CD14-positive monocyte (primary cell): ENCODE results near the gene LAMA4. TPM values are rescaled to one million over a fixed set of nuclear protein-coding genes. Genes with fewer than 3 reads are reported as not detected.

Experiments used
- DNase-seq, 3 donors: peaks; one replicate each; pipeline ENCODE4 v3.0.0-alpha.2; 2011 to 2022
- H2AFZ ChIP-seq: 2 replicates; pipeline ENCODE4 v1.6.0; 2012; ENCODE audit warnings: mild to moderate bottlenecking, low read depth, low read length, inconsistent platforms; ENCODE audit not compliant: insufficient read depth, poor library complexity, severe bottlenecking
- H3K27ac ChIP-seq, 2 donors: 1 replicate in 1 of 2; 2 replicates in 1 of 2; pipeline ENCODE4 v1.5.1; 2012 to 2013; ENCODE audit warnings: low read length in 2 of 2, control low read depth in 1 of 2, inconsistent platforms in 1 of 2, low read depth in 1 of 2, mild to moderate bottlenecking in 1 of 2
- H3K27me3 ChIP-seq, 2 donors: one replicate each; pipeline versions ENCODE4 v1.6.0 to v1.6.1; 2011 to 2013; ENCODE audit warnings: low read length in 2 of 2; ENCODE audit not compliant: control insufficient read depth in 2 of 2, insufficient read depth in 2 of 2
- H3K36me3 ChIP-seq, 2 donors: replicated peaks in 1 of 2; 1 replicate in 1 of 2; 2 replicates in 1 of 2; pipeline versions ENCODE4 v1.5.1 to v1.6.1; 2012 to 2013; ENCODE audit warnings: low read length in 2 of 2, control low read depth in 1 of 2, inconsistent platforms in 1 of 2, mild to moderate bottlenecking in 1 of 2; ENCODE audit not compliant: insufficient read depth in 2 of 2, control insufficient read depth in 1 of 2
- H3K4me1 ChIP-seq, 2 donors: 1 replicate in 1 of 2; 2 replicates in 1 of 2; pipeline versions ENCODE4 v1.5.1 to v1.6.1; 2012 to 2013; ENCODE audit warnings: low read length in 2 of 2, control low read depth in 1 of 2, inconsistent platforms in 1 of 2, mild to moderate bottlenecking in 1 of 2, moderate library complexity in 1 of 2; ENCODE audit not compliant: insufficient read depth in 2 of 2, control insufficient read depth in 1 of 2
- H3K4me2 ChIP-seq: replicated peaks from 2 replicates; pipeline ENCODE3; 2012; ENCODE audit warnings: low read length, moderate library complexity, mild to moderate bottlenecking; ENCODE audit not compliant: poor library complexity, severe bottlenecking; ENCODE audit errors: extremely low read depth
- H3K4me3 ChIP-seq, 3 experiments: fragments of 200-600 bp in 1 of 3; sonication (generic) in 1 of 3; replicated peaks in 1 of 3; 1 replicate in 2 of 3; 2 replicates in 1 of 3; pipeline ENCODE4 v1.5.1; 2011 to 2013; ENCODE audit warnings: low read length in 3 of 3, mild to moderate bottlenecking in 3 of 3, control low read depth in 2 of 3, low read depth in 2 of 3, inconsistent platforms in 1 of 3, moderate library complexity in 1 of 3
- H3K79me2 ChIP-seq: 2 replicates; pipeline ENCODE4 v1.6.0; 2012; ENCODE audit warnings: mild to moderate bottlenecking, control low read depth, inconsistent platforms, low read length, moderate library complexity; ENCODE audit not compliant: insufficient read depth
- H3K9ac ChIP-seq: 2 replicates; pipeline ENCODE4 v1.6.0; 2017; ENCODE audit warnings: low read length, mild to moderate bottlenecking; ENCODE audit not compliant: insufficient read depth, poor library complexity, severe bottlenecking
- H3K9me3 ChIP-seq, 2 donors: replicated peaks in 1 of 2; 1 replicate in 1 of 2; 2 replicates in 1 of 2; pipeline versions ENCODE4 v1.5.1 to v1.6.1; 2012 to 2013; ENCODE audit warnings: low read length in 2 of 2, control low read depth in 1 of 2; ENCODE audit not compliant: control insufficient read depth in 1 of 2, insufficient read depth in 1 of 2
- H4K20me1 ChIP-seq: 2 replicates; pipeline ENCODE4 v1.6.0; 2012; ENCODE audit warnings: mild to moderate bottlenecking, low read length, control low read depth, moderate library complexity; ENCODE audit not compliant: insufficient read depth
- H3K27ac Mint-ChIP-seq, 7 donors: one replicate each; pipeline ENCODE4 v1.8.0; 2020; ENCODE audit warnings: mild to moderate bottlenecking in 7 of 7, mixed read lengths in 7 of 7, moderate library complexity in 6 of 7, inconsistent platforms in 2 of 7
- H3K27me3 Mint-ChIP-seq, 3 donors: one replicate each; pipeline ENCODE4 v1.8.0; 2021 to 2022; ENCODE audit warnings: low read depth in 3 of 3, mild to moderate bottlenecking in 3 of 3, mixed read lengths in 3 of 3, moderate library complexity in 3 of 3, inconsistent platforms in 1 of 3
- H3K36me3 Mint-ChIP-seq, 2 donors: one replicate each; pipeline ENCODE4 v1.8.0; 2020; ENCODE audit warnings: mixed read lengths in 2 of 2, inconsistent platforms in 1 of 2, mild to moderate bottlenecking in 1 of 2
- H3K4me1 Mint-ChIP-seq: one replicate; pipeline ENCODE4 v1.8.0; 2020; ENCODE audit warnings: mild to moderate bottlenecking, mixed read lengths
- H3K4me3 Mint-ChIP-seq, 2 donors: one replicate each; pipeline ENCODE4 v1.8.0; 2020; ENCODE audit warnings: mild to moderate bottlenecking in 2 of 2, mixed read lengths in 2 of 2, moderate library complexity in 1 of 2
- H3K9me3 Mint-ChIP-seq, 7 donors: one replicate each; pipeline ENCODE4 v1.8.0; 2020 to 2022; ENCODE audit warnings: mixed read lengths in 7 of 7, mild to moderate bottlenecking in 6 of 7, moderate library complexity in 6 of 7, inconsistent platforms in 2 of 7
- WGBS: methylation state at CpG from one replicate; pipeline ENCODE4 v1.1.5; 2013; ENCODE audit warnings: missing lambda C conversion rate; ENCODE audit not compliant: insufficient coverage; 5-methylcytosine and 5-hydroxymethylcytosine counted together
- intact Hi-C, 2 donors: fragments of 100-400 bp; cut with micrococcal nuclease; formaldehyde crosslinking; loops; one replicate each; pipeline versions ENCODE4 v1.15.0 to v1.15.1; 2023
- polyA plus RNA-seq, 3 donors: library from polyadenylated mRNA; depleted of rRNA in 1 of 3; unstranded in 2 of 3; stranded (reverse) in 1 of 3; fragments of 300-500 nt in 2 of 3; fragments of >200 nt in 1 of 3; fragmentation: Illumina TruSeq in 2 of 3; gene quantifications; 1 replicate in 2 of 3; 2 replicates in 1 of 3; pipeline ENCODE4 v1.2.3, GENCODE V29; 2012 to 2021
- TF ChIP-seq, protein P1 (sequence below): fragments of 200-600 bp; IDR thresholded peaks from one replicate; pipeline ENCODE4 v1.8.0; 2022; ENCODE audit warnings: antibody characterized with exemption, mild to moderate bottlenecking

LAMA4 gene
- polyA plus RNA-seq, 3 donors: not detected

DNA sequence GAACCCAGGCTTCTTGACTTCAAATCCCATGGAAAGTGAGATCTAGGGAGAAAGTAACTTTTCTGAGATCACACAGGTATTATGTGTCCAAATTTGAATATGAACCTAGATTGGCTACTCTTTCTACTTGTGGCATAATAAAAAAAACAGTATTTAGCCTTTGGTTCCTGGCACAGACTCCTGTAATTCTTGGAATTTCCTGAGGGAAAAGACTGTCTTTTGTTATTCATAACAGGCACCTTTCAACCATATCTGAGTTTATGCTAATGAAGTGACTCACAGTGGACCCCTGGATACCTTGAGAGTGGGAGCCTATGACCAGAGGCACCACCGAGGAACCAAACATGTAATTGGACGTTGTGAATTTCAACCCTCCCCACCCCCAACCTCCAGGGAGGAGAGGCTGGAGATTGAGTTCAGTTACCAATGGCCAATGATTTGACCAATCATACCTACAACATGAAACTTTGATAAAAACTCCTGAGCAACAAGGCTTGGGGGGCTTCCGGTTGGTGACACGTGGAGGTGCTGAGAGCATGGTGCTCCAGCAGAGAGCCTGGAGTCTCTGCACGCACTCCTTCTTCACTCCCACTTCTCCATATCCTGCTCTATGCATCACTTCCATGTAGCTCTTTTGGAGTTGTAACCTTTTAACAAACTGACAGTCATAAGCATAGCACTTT lies 48.8 kb downstream of the LAMA4 start:
- intact Hi-C loops: no loop called here
- H3K27me3 Mint-ChIP-seq: peaks cover 0 to 6% (median 6%) of the 10 kb centered on the region in 3 donors
- peaks cover 0 to 7% (median 3%) of the 10 kb centered on the region in 7 donors for H3K9me3 Mint-ChIP-seq
- H4K20me1 ChIP-seq: no peaks in the 10 kb centered on the region
- no peak overlapping the region for H3K4me3 Mint-ChIP-seq
- no peaks in the 10 kb centered on the region for H3K4me1 Mint-ChIP-seq
- no peak overlapping the region for H3K9ac ChIP-seq
- H3K36me3 ChIP-seq: no peaks in the 10 kb centered on the region
- no peak overlapping the region for H3K27ac ChIP-seq
- TF ChIP-seq, protein P1, sequence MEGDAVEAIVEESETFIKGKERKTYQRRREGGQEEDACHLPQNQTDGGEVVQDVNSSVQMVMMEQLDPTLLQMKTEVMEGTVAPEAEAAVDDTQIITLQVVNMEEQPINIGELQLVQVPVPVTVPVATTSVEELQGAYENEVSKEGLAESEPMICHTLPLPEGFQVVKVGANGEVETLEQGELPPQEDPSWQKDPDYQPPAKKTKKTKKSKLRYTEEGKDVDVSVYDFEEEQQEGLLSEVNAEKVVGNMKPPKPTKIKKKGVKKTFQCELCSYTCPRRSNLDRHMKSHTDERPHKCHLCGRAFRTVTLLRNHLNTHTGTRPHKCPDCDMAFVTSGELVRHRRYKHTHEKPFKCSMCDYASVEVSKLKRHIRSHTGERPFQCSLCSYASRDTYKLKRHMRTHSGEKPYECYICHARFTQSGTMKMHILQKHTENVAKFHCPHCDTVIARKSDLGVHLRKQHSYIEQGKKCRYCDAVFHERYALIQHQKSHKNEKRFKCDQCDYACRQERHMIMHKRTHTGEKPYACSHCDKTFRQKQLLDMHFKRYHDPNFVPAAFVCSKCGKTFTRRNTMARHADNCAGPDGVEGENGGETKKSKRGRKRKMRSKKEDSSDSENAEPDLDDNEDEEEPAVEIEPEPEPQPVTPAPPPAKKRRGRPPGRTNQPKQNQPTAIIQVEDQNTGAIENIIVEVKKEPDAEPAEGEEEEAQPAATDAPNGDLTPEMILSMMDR: no peak
- H3K79me2 ChIP-seq: no peaks in the 10 kb centered on the region
- H3K4me2 ChIP-seq: no peak overlapping the region
- H3K4me1 ChIP-seq: no peaks in the 10 kb centered on the region
- H3K9me3 ChIP-seq: no peaks in the 10 kb centered on the region
- DNase-seq: no peak
- H3K4me3 ChIP-seq: no peak overlapping the region
- 89% methylated on average over 2 of the region's 5 CpGs for WGBS
- no peak overlapping the region for H3K27ac Mint-ChIP-seq
- no peak overlapping the region for H2AFZ ChIP-seq
- no peaks in the 10 kb centered on the region for H3K36me3 Mint-ChIP-seq
- H3K27me3 ChIP-seq: no peaks in the 10 kb centered on the region

DNA sequence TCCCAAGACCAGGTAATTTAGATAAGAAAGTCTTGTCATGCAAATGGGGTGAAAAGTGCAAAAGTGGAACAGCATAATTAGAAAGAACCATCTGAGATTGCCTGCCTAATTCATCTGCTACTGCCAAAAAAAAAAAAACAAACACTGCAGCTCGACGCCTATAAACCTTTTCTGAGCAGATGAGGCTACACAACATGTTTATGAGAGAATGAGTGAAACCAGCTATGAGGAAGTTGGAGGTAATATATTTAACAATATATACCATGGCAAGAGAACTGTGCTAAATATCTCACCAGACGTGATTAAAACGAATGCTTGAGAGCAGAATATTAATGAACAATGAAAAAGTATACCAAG lies 50.0 kb downstream of the LAMA4 start:
- Histone ChIP-seq H3K27me3 (no peaks in the 10 kb centered on the region), H3K79me2 (no peaks in the 10 kb centered on the region), H3K4me1 (no peaks in the 10 kb centered on the region), H3K4me3 (no peak overlapping the region), H3K9ac (no peak overlapping the region), H3K4me2 (no peak overlapping the region), H3K27ac (no peak overlapping the region), H4K20me1 (no peaks in the 10 kb centered on the region), H2AFZ (no peak overlapping the region), H3K9me3 (peaks cover 0 to 4% of the 10 kb centered on the region in 2 donors), H3K36me3 (no peaks in the 10 kb centered on the region)
- Mint-ChIP-seq H3K4me1 (no peaks in the 10 kb centered on the region), H3K9me3 (peaks cover 0 to 5% (median 2%) of the 10 kb centered on the region in 7 donors), H3K4me3 (no peak overlapping the region), H3K27me3 (peaks cover 2 to 6% (median 2%) of the 10 kb centered on the region in 3 donors), H3K36me3 (no peaks in the 10 kb centered on the region), H3K27ac (no peak overlapping the region)
- DNase-seq: no peak
- TF ChIP-seq, protein P1: no peak
- no CpG with 5 or more reads among the region's 4 CpGs for WGBS
- intact Hi-C loops: no loop called here
